ENCODE measurements around the gene WDR41. TPM values are rescaled to one million over a fixed set of nuclear protein-coding genes. Genes with fewer than 3 reads are reported as not detected.

WDR41 gene
- total RNA-seq, 6 experiments from 2014 or later, result 12.9 to 17.7 (median 17.6) TPM

DNA sequence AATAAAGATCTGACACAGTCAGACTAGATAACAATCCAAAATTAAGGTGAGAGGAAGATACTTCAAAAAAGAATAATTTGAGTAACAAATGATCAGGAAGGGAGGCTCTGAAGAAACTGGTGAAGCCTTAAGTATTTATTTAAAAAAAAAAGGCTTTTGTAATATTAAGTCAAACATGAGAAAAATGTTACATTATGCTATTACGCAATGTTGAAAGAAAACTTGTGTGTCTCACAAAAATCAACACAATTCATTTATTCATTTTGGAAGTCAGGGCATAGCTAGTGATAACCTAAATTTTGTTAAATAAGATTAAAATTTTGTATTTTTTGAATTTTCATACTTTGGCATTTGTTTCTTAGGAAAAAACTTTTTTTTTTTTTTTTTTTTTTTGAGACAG is 28.2 kb downstream of the WDR41 start:
- no peak for DNase-seq
- 75% methylated on average over 1 of the region's 1 CpG for WGBS (ENCODE audit: insufficient coverage, low coverage, low lambda C conversion rate, missing lambda C conversion rate)
- Histone ChIP-seq H3K27me3 (no peaks in the 10 kb centered on the region), H3K27ac (no peak overlapping the region), H3K36me3 (no peaks in the 10 kb centered on the region), H3K4me3 (no peak overlapping the region), H3K9me3 (no peaks in the 10 kb centered on the region), H3K4me1 (peaks cover 0 to 9% (median 0%) of the 10 kb centered on the region in 4 donors)
- ATAC-seq, result no peak
- no peak for TF ChIP-seq POLR2A (IDR thresholded peaks at IDR 0.05)
- intact Hi-C loops (cut with DNase I), result no loop called here

DNA sequence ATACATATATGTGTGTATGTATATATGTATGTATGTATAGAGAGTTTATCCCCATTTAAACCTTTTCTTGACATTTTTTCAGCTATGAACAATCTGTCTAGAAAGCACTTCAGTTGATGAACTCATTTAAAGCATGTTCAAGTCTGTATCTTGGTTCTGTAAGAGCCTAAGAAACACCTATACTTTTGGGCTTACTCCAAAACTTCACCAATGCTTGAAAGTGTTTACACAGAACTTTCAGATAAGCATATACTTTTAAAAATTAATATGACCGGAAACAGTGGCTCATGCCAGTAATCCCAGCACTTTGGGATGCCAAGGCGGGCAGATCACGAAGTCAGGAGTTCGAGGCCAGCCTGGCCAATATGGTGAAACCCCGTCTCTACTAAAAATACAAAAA is 30.8 kb downstream of the WDR41 start:
- H3K27me3 ChIP-seq, result no peaks in the 10 kb centered on the region
- H3K36me3 ChIP-seq, result no peaks in the 10 kb centered on the region
- H3K4me3 ChIP-seq, result no peak overlapping the region
- no peaks in the 10 kb centered on the region for H3K9me3 ChIP-seq
- no peak for DNase-seq
- no peak for ATAC-seq
- H3K27ac ChIP-seq, result no peak overlapping the region
- intact Hi-C loops (cut with DNase I), result no loop called here
- no peak for TF ChIP-seq POLR2A (IDR thresholded peaks at IDR 0.05)
- TF ChIP-seq, protein P1, sequence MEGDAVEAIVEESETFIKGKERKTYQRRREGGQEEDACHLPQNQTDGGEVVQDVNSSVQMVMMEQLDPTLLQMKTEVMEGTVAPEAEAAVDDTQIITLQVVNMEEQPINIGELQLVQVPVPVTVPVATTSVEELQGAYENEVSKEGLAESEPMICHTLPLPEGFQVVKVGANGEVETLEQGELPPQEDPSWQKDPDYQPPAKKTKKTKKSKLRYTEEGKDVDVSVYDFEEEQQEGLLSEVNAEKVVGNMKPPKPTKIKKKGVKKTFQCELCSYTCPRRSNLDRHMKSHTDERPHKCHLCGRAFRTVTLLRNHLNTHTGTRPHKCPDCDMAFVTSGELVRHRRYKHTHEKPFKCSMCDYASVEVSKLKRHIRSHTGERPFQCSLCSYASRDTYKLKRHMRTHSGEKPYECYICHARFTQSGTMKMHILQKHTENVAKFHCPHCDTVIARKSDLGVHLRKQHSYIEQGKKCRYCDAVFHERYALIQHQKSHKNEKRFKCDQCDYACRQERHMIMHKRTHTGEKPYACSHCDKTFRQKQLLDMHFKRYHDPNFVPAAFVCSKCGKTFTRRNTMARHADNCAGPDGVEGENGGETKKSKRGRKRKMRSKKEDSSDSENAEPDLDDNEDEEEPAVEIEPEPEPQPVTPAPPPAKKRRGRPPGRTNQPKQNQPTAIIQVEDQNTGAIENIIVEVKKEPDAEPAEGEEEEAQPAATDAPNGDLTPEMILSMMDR (IDR thresholded peaks at IDR 0.05), result no peak
- WGBS (ENCODE audit: insufficient coverage, low coverage, low lambda C conversion rate, missing lambda C conversion rate), result 95% methylated on average over 5 of the region's 5 CpGs
- peaks cover 0 to 4% (median 0%) of the 10 kb centered on the region in 4 donors for H3K4me1 ChIP-seq

DNA sequence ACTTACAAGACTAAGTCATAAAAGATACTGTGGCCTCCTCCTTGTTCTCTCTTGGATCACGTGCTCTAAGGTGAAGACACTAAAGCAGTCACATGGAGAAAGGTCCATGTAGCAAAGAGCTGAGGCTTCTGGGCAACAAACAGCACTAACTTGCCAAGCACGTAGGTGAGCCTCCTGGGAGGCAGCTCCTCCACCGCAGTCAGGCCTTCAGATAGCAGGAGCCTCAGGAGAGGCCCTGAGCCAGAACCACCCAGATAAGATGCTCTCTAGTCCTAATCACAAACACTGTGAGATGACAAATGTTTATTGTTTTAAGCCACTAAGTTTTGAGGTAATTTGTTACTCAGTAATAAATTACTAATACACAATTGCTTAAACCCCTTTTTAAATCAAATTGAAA is 38.0 kb downstream of the WDR41 start:
- H3K4me1 ChIP-seq, result no peaks in the 10 kb centered on the region
- TF ChIP-seq POLR2A (IDR thresholded peaks at IDR 0.05), result no peak
- TF ChIP-seq, protein P1 (IDR thresholded peaks at IDR 0.05), result no peak
- 100% methylated on average over 3 of the region's 3 CpGs for WGBS (ENCODE audit: insufficient coverage, low coverage, low lambda C conversion rate, missing lambda C conversion rate)
- H3K36me3 ChIP-seq, result no peaks in the 10 kb centered on the region
- no peak overlapping the region for H3K4me3 ChIP-seq
- no peaks in the 10 kb centered on the region for H3K27me3 ChIP-seq
- no peaks in the 10 kb centered on the region for H3K9me3 ChIP-seq
- DNase-seq (no peak), ATAC-seq (no peak)
- intact Hi-C loops (cut with DNase I), result no loop called here
- H3K27ac ChIP-seq, result no peak overlapping the region

DNA sequence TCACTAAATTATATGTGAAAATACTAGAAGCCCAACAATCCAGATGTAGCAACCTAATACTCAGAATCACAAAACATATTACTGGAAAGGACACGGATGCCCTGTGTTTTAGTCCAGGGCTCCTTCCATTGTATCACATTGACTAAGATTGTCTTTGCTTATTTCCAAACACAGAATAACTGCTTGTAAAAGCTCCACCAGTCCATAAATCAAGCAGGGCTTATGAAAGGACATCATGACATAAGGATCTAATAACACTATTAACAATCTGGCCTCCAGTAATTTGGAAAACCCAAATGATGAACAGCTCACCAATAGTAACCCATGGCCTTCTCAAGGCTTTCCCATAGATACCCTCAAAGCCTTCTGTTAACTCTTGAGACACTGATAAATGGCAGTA is 39.8 kb downstream of the WDR41 start:
- Histone ChIP-seq H3K27me3 (no peaks in the 10 kb centered on the region), H3K36me3 (no peaks in the 10 kb centered on the region), H3K27ac (no peak overlapping the region), H3K9me3 (no peaks in the 10 kb centered on the region), H3K4me3 (no peak overlapping the region), H3K4me1 (no peaks in the 10 kb centered on the region)
- no peak for TF ChIP-seq POLR2A (IDR thresholded peaks at IDR 0.05)
- 100% methylated on average over 1 of the region's 1 CpG for WGBS (ENCODE audit: insufficient coverage, low coverage, low lambda C conversion rate, missing lambda C conversion rate)
- DNase-seq (no peak), ATAC-seq (no peak)
- intact Hi-C loops (cut with DNase I), result no loop called here

DNA sequence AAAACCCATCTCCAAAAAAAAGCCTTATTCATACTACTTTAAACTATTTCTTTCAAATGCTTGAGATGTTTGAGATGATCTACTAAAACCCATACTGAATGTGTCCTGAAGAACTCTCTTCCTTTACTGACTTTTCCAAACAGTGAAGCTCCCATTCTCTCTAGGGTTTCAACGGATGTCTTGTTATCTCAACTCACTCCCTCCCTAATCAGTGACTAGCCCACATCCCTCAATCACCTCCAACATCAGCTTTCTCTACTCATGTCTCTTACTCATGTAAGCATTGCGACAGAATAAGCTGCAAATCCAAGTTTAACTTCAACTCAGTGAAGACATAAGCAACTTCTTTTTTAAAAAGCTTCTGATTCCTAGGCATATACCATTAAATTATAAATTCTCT is 42.1 kb downstream of the WDR41 start:
- WGBS (ENCODE audit: insufficient coverage, low coverage, low lambda C conversion rate, missing lambda C conversion rate), result 56% methylated on average over 2 of the region's 2 CpGs
- Histone ChIP-seq H3K27ac (no peak overlapping the region), H3K36me3 (no peaks in the 10 kb centered on the region), H3K4me3 (no peak overlapping the region), H3K4me1 (no peaks in the 10 kb centered on the region), H3K27me3 (no peaks in the 10 kb centered on the region), H3K9me3 (no peaks in the 10 kb centered on the region)
- intact Hi-C loops (cut with DNase I), result no loop called here
- ATAC-seq (no peak), DNase-seq (no peak)
- no peak for TF ChIP-seq POLR2A (IDR thresholded peaks at IDR 0.05)
- TF ChIP-seq, protein P1 (IDR thresholded peaks at IDR 0.05), result no peak

DNA sequence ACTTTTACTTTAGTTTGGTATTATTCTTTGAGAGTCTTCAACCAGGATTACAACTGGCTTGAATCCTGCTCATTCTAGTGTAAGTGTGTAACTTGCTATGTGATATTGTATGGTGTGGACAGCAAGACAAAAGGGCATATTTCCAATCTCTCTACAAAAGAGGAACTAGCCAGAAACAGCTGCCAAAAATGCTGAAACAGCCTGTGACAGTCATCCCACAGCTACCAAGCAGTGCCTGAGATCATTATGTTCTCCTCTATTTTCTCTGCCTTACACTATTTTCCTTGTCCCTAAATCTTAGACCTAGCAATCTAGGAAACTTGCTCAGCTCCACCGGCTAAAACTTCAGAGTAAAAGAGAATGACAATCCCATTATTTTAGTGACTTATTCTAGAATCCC is 42.8 kb downstream of the WDR41 start:
- Histone ChIP-seq H3K9me3 (no peaks in the 10 kb centered on the region), H3K27me3 (no peaks in the 10 kb centered on the region), H3K27ac (no peak overlapping the region), H3K4me3 (no peak overlapping the region), H3K36me3 (no peaks in the 10 kb centered on the region), H3K4me1 (no peaks in the 10 kb centered on the region)
- ATAC-seq, result peak in 3 of 4 donors; percentile 38 to 67 (median 48)
- DNase-seq, result no peak
- WGBS (ENCODE audit: insufficient coverage, low coverage, low lambda C conversion rate, missing lambda C conversion rate), result 63% methylated on average over 1 of the region's 1 CpG
- TF ChIP-seq, protein P1 (IDR thresholded peaks at IDR 0.05), result no peak
- TF ChIP-seq POLR2A (IDR thresholded peaks at IDR 0.05), result no peak
- intact Hi-C loops (cut with DNase I), result no loop called here

All from right lobe of liver (tissue), 6 donors.